GM12891 (cell line): Measurements from ENCODE around the gene ZNF780B.

ENCODE experiments used
- DNase-seq: peaks from one replicate; pipeline ENCODE4 v3.0.0; 2011; ENCODE audit warnings: low spot score; ENCODE audit not compliant: insufficient read length
- FAIRE-seq: peaks from 2 replicates; lab custom pipeline; 2011; peaks lifted over from hg19 to GRCh38; lab: Jason Lieb, UNC
- PAX5 ChIP-seq: IDR thresholded peaks from 2 replicates; pipeline ENCODE4 v1.6.1; 2011; ENCODE audit warnings: low read length, moderate library complexity, mild to moderate bottlenecking; ENCODE audit not compliant: insufficient read depth, severe bottlenecking
- POLR2A ChIP-seq: IDR thresholded peaks from 2 replicates; pipeline ENCODE4 v1.6.1; 2011; ENCODE audit warnings: low read depth, low read length, control low read depth
- POLR2AphosphoS5 ChIP-seq: IDR thresholded peaks from 2 replicates; pipeline ENCODE4 v1.6.1; 2011; ENCODE audit warnings: low read depth, low read length, control low read depth
- POU2F2 ChIP-seq: IDR thresholded peaks from 2 replicates; pipeline ENCODE4 v1.6.1; 2011; ENCODE audit warnings: low read depth, mild to moderate bottlenecking, control low read depth, low read length, moderate library complexity
- SPI1 ChIP-seq: IDR thresholded peaks from 2 replicates; pipeline ENCODE4 v1.6.1; 2011; ENCODE audit warnings: low read depth, low read length, control low read depth
- TAF1 ChIP-seq: IDR thresholded peaks from 2 replicates; pipeline ENCODE4 v1.6.1; 2011; ENCODE audit warnings: low read depth, low read length, control low read depth

Gene ZNF780B

GRCh38 chr19:39987167-39987566 is 68.9 kb downstream of the ZNF780B start:
- no peak for DNase-seq
- TF ChIP-seq POLR2A (no peak), SPI1 (no peak), POLR2AphosphoS5 (no peak), PAX5 (no peak), TAF1 (no peak)
- no peak for FAIRE-seq

DNA sequence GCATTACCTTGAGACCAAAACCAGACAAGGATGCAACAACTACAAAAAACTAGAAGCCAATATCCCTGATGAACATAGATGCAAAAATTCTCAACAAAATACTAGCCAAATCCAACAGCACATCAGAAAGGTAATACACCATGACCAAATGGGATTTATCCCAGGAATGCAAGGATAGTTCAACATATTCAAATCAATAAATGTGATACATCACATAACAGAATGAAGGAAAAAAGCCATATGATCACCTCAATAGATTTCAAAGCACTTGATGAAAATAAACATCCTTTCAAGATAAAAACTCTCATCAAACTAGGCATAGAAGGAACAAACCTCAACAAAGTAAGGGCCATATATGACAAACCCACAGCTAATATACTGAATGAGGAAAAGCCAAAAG is 69.4 kb downstream of the ZNF780B start:
- FAIRE-seq = no peak
- no peak for DNase-seq
- TF ChIP-seq POLR2AphosphoS5 (no peak), POLR2A (no peak), POU2F2 (no peak), PAX5 (no peak), SPI1 (no peak)

DNA sequence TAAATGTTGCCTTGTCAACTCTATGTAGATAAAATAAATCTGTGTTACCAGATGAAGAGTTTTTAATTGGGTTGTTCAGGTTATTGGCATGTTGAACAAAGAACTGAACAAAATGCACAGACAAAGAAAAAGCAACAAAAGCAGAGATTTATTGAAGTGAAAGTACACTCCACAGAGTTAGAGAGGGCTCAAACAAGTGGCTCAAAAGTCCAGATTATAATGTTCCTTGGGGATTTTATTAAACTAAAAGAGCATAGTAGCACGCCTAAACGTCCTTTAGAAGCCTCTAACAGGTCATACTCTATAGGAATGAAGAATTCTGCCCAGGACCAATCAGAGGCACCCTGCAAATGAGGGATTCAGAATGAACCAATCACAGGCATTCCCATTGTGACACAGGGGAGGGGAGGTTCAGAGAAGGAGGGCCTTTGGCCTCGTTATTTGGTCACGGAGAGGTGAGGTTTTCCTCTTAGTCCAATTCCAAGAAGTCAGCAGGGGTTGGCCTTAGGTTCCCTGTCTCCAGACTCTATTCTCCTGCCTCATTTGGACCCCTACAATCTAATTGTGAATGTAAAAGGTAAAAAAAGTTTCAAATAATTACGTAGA is 72.2 kb downstream of the ZNF780B start:
- TF ChIP-seq POLR2A (no peak), SPI1 (no peak), PAX5 (no peak), TAF1 (no peak), POLR2AphosphoS5 (no peak), POU2F2 (no peak)
- DNase-seq (no peak), FAIRE-seq (no peak)

GRCh38 chr19:39982883-39983282 is 73.1 kb downstream of the ZNF780B start:
- no peak for DNase-seq
- no peak for FAIRE-seq
- TF ChIP-seq TAF1 (no peak), POU2F2 (no peak), POLR2AphosphoS5 (no peak), SPI1 (no peak), PAX5 (no peak), POLR2A (no peak)
